HEK293 (cell line): ENCODE measurements around the gene PRPF4.

ENCODE experiments used
- KLF8 ChIP-seq: fragments of 450-650 bp; formaldehyde crosslinking; IDR thresholded peaks from 2 replicates; pipeline ENCODE4 v1.5.1; 2016; ENCODE audit warnings: missing biosample characterization, missing genetic modification characterization
- OVOL3 ChIP-seq: fragments of 450-650 bp; formaldehyde crosslinking; IDR thresholded peaks from 2 replicates; pipeline ENCODE4 v1.5.1; 2016; ENCODE audit warnings: missing biosample characterization, missing genetic modification characterization
- ZBTB20 ChIP-seq: fragments of 450-650 bp; formaldehyde crosslinking; IDR thresholded peaks from 2 replicates; pipeline ENCODE4 v1.5.1; 2016; ENCODE audit warnings: missing biosample characterization, missing genetic modification characterization
- ZIC2 ChIP-seq: fragments of 450-650 bp; formaldehyde crosslinking; IDR thresholded peaks from 2 replicates; pipeline ENCODE4 v1.5.1; 2016; ENCODE audit warnings: missing biosample characterization, missing genetic modification characterization
- ZNF777 ChIP-seq: fragments of 450-650 bp; formaldehyde crosslinking; IDR thresholded peaks from 2 replicates; pipeline ENCODE4 v1.5.1; 2017; ENCODE audit warnings: missing biosample characterization, missing genetic modification characterization, borderline replicate concordance
- ZNF792 ChIP-seq: fragments of 450-650 bp; formaldehyde crosslinking; IDR thresholded peaks from 2 replicates; pipeline ENCODE4 v1.5.1; 2016; ENCODE audit warnings: missing biosample characterization, missing genetic modification characterization
- TF ChIP-seq, protein P1 (sequence below): fragments of 450-650 bp; formaldehyde crosslinking; IDR thresholded peaks from 2 replicates; pipeline ENCODE4 v1.5.1; 2016; ENCODE audit warnings: missing biosample characterization, missing genetic modification characterization
- TF ChIP-seq, protein P2 (sequence below): fragments of 450-650 bp; formaldehyde crosslinking; IDR thresholded peaks from 2 replicates; pipeline ENCODE4 v1.5.1; 2016; ENCODE audit warnings: missing biosample characterization, missing genetic modification characterization
- TF ChIP-seq, protein P3 (sequence below): fragments of 450-650 bp; formaldehyde crosslinking; IDR thresholded peaks from 2 replicates; pipeline ENCODE4 v1.5.1; 2016; ENCODE audit warnings: missing biosample characterization, missing genetic modification characterization, borderline replicate concordance

DNA sequence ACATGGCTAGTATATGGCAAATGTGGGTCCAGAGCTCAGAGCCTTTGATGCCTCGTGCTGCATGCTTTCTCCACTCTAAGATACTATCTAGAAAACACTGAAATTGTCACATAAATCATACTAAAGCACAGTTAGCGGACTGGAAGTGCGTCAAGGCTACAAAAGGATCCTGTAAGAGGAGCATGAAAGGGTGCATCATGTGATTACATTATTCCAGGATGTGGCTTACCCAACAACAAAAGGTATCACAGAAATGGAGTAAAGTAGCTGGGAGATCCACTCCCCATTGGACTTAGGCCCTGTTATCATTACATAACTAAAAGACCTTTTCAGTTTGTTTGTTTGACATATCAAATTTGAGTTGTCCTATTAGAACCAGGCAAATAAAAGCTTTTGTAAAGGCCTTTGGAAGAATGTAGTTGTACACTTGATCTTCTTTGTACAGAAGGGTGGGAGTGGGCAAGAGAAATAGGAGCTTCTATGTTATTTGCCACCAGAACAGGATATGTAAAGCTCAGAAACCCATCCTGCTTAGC, 47.3 kb upstream of the PRPF4 start:
- TF ChIP-seq ZIC2 (no peak), ZNF777 (no peak), OVOL3 (no peak), ZNF792 (tag by site-specific recombination) (no peak), KLF8 (no peak), ZBTB20 (tag by site-specific recombination) (no peak)
- TF ChIP-seq, protein P1, sequence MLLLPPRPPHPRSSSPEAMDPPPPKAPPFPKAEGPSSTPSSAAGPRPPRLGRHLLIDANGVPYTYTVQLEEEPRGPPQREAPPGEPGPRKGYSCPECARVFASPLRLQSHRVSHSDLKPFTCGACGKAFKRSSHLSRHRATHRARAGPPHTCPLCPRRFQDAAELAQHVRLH (tag by site-specific recombination): no peak
- TF ChIP-seq, protein P2, sequence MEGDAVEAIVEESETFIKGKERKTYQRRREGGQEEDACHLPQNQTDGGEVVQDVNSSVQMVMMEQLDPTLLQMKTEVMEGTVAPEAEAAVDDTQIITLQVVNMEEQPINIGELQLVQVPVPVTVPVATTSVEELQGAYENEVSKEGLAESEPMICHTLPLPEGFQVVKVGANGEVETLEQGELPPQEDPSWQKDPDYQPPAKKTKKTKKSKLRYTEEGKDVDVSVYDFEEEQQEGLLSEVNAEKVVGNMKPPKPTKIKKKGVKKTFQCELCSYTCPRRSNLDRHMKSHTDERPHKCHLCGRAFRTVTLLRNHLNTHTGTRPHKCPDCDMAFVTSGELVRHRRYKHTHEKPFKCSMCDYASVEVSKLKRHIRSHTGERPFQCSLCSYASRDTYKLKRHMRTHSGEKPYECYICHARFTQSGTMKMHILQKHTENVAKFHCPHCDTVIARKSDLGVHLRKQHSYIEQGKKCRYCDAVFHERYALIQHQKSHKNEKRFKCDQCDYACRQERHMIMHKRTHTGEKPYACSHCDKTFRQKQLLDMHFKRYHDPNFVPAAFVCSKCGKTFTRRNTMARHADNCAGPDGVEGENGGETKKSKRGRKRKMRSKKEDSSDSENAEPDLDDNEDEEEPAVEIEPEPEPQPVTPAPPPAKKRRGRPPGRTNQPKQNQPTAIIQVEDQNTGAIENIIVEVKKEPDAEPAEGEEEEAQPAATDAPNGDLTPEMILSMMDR (tag by site-specific recombination): no peak
- TF ChIP-seq, protein P3, sequence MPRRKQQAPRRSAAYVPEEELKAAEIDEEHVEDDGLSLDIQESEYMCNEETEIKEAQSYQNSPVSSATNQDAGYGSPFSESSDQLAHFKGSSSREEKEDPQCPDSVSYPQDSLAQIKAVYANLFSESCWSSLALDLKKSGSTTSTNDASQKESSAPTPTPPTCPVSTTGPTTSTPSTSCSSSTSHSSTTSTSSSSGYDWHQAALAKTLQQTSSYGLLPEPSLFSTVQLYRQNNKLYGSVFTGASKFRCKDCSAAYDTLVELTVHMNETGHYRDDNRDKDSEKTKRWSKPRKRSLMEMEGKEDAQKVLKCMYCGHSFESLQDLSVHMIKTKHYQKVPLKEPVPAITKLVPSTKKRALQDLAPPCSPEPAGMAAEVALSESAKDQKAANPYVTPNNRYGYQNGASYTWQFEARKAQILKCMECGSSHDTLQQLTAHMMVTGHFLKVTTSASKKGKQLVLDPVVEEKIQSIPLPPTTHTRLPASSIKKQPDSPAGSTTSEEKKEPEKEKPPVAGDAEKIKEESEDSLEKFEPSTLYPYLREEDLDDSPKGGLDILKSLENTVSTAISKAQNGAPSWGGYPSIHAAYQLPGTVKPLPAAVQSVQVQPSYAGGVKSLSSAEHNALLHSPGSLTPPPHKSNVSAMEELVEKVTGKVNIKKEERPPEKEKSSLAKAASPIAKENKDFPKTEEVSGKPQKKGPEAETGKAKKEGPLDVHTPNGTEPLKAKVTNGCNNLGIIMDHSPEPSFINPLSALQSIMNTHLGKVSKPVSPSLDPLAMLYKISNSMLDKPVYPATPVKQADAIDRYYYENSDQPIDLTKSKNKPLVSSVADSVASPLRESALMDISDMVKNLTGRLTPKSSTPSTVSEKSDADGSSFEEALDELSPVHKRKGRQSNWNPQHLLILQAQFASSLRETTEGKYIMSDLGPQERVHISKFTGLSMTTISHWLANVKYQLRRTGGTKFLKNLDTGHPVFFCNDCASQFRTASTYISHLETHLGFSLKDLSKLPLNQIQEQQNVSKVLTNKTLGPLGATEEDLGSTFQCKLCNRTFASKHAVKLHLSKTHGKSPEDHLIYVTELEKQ (tag by site-specific recombination): no peak
